ENCODE measurements around the gene TMEM132D. TPM values are rescaled to one million over a fixed set of nuclear protein-coding genes. Genes with fewer than 3 reads are reported as not detected.

The TMEM132D gene
- total RNA-seq, 4 donors from 2014 or later = 0.35 TPM; not detected in 3

DNA sequence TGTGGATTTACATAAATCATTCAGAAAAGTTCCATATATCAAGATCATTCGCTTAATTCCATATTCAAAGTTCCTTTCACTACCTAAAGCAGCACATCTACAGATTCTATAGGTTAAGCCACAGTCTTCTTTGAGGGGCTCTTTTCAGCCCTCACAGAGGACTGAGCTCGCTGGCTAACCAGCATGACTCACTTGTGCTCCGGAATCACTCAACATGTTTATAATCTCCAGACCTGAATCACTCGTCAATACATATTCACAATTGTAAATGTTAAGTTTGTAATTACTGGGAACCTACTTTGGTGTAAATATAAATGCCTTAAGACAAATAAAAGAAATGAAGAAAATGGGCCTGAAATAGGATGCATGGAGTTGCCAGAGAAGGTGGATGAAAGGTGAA lies 315.7 kb downstream of the TMEM132D start:
- no peaks in the 10 kb centered on the region for H3K36me3 ChIP-seq
- no peak overlapping the region for H3K27ac ChIP-seq
- DNase-seq = no peak
- H3K4me1 ChIP-seq = no peaks in the 10 kb centered on the region
- intact Hi-C loops (cut with DNase I; ENCODE audit: low total_unique reads) = no loop called here
- no peaks in the 10 kb centered on the region for H3K27me3 ChIP-seq
- H3K9me3 ChIP-seq = no peaks in the 10 kb centered on the region
- no peak overlapping the region for H3K4me3 ChIP-seq
- TF ChIP-seq POLR2A (IDR thresholded peaks at IDR 0.05) = no peak
- TF ChIP-seq, protein P1, sequence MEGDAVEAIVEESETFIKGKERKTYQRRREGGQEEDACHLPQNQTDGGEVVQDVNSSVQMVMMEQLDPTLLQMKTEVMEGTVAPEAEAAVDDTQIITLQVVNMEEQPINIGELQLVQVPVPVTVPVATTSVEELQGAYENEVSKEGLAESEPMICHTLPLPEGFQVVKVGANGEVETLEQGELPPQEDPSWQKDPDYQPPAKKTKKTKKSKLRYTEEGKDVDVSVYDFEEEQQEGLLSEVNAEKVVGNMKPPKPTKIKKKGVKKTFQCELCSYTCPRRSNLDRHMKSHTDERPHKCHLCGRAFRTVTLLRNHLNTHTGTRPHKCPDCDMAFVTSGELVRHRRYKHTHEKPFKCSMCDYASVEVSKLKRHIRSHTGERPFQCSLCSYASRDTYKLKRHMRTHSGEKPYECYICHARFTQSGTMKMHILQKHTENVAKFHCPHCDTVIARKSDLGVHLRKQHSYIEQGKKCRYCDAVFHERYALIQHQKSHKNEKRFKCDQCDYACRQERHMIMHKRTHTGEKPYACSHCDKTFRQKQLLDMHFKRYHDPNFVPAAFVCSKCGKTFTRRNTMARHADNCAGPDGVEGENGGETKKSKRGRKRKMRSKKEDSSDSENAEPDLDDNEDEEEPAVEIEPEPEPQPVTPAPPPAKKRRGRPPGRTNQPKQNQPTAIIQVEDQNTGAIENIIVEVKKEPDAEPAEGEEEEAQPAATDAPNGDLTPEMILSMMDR (IDR thresholded peaks at IDR 0.05) = no peak

DNA sequence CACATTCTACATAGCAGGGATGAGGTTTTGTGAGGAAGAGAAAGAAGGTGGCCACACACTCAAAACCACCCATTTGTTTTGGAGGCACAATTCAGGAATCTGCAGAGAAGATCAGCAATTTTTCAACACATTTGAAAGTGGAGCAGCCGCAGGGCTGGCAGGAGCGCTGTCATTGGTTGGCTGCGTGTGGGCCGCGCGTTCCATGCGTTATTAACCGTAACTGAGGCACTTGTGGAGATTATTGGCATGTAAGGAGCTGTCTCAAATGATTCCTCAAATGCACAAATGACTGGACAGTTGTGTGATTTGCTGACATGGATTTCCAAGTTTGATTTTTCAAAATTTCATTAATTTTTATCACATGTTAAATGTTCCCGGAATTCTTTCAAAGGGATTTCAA lies 318.5 kb downstream of the TMEM132D start:
- Histone ChIP-seq H3K9me3 (no peaks in the 10 kb centered on the region), H3K4me1 (no peaks in the 10 kb centered on the region), H3K4me3 (no peak overlapping the region), H3K36me3 (no peaks in the 10 kb centered on the region), H3K27me3 (no peaks in the 10 kb centered on the region), H3K27ac (no peak overlapping the region)
- intact Hi-C loops (cut with DNase I; ENCODE audit: low total_unique reads) = no loop called here
- no peak for DNase-seq
- TF ChIP-seq, protein P1 (IDR thresholded peaks at IDR 0.05) = no peak
- TF ChIP-seq POLR2A (IDR thresholded peaks at IDR 0.05) = no peak

DNA sequence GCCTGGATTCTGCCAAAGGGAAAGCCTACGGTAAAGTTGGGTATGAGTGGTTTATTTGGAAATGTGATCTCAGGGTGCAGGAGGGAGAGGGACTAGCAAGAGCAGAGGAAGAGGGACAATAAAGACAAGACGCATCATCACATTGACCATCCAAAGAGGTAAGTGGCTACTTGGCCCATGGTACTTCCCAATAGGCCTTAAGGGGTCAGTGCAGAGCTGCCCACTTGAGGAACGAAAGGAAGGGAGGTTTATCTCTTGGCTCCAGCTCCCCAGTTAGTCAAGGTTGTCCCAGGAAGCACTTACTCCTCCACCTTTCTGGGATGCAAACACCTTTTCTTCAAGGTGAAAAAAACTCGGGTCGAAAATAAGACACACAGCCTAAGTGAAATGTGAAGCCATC lies 323.9 kb downstream of the TMEM132D start:
- no peaks in the 10 kb centered on the region for H3K4me1 ChIP-seq
- intact Hi-C loops (cut with DNase I; ENCODE audit: low total_unique reads) = no loop called here
- no peak overlapping the region for H3K4me3 ChIP-seq
- H3K9me3 ChIP-seq = no peaks in the 10 kb centered on the region
- no peak for DNase-seq
- H3K36me3 ChIP-seq = no peaks in the 10 kb centered on the region
- no peaks in the 10 kb centered on the region for H3K27me3 ChIP-seq
- TF ChIP-seq POLR2A (IDR thresholded peaks at IDR 0.05) = no peak
- TF ChIP-seq, protein P1 (IDR thresholded peaks at IDR 0.05) = no peak
- H3K27ac ChIP-seq = no peak overlapping the region

DNA sequence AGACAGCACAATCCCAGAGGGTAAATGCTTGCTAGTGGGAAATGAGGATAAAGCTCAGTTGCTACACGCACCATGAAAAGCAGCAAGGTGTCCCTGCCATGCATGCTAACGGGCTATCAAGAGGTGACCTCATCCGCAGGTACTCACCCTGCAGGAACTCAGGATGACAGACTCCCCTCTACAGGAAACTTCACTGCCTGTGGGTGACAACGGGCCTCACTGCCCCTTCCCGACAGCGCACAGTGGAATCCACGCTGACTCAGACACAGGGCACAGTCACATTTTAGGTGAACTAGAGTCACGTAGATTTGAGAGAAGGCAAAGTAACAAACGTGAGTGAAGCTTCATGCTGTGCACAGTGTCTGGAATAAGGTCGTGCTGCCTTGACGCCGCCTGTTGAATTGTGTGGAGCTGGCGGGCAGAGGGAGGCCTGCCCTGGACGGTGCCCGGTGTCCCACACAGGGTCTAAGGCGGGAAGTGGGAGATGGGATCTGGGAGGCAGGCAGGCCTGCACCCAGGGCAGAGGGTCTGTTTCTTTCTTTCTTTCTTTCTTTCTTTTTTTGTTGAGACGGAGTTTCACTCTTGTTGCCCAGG lies 331.8 kb downstream of the TMEM132D start:
- DNase-seq = no peak
- intact Hi-C loops (cut with DNase I; ENCODE audit: low total_unique reads) = no loop called here
- no peaks in the 10 kb centered on the region for H3K36me3 ChIP-seq
- TF ChIP-seq, protein P1 (IDR thresholded peaks at IDR 0.05) = no peak
- TF ChIP-seq POLR2A (IDR thresholded peaks at IDR 0.05) = no peak
- no peaks in the 10 kb centered on the region for H3K9me3 ChIP-seq
- H3K27me3 ChIP-seq = no peaks in the 10 kb centered on the region
- no peak overlapping the region for H3K27ac ChIP-seq
- H3K4me3 ChIP-seq = no peak overlapping the region
- H3K4me1 ChIP-seq = no peaks in the 10 kb centered on the region

DNA sequence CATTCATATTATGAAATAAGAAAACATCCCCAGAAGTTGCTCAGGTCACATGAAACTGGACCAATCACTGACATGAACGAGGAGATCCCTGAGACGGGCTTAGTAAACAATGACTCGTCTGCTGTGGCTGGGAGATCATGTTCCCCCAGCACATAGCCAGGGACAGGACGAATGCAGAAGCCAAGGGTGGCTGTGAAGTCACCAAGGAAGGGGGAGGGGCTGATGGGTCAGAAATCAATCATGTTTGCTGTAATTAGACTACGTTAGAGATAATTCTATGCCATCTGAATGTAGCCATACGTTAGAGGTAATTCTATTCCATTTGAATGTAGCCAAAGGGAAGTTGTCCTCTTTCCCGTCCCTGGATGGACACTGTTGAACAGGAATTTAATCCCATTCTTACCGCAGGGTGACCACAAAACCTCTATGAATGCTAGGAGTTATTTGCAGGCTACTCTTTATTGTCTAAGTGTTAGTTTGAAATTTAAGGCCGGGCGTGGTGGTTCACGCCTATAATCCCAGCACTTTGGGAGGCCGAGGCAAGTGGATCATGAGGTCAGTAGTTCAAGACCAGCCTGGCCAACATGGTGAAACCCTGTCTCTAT lies 332.9 kb downstream of the TMEM132D start:
- Histone ChIP-seq H3K9me3 (no peaks in the 10 kb centered on the region), H3K27ac (no peak overlapping the region), H3K27me3 (no peaks in the 10 kb centered on the region), H3K4me3 (no peak overlapping the region), H3K36me3 (no peaks in the 10 kb centered on the region), H3K4me1 (no peaks in the 10 kb centered on the region)
- no peak for DNase-seq
- intact Hi-C loops (cut with DNase I; ENCODE audit: low total_unique reads) = no loop called here
- TF ChIP-seq, protein P1 (IDR thresholded peaks at IDR 0.05) = no peak
- no peak for TF ChIP-seq POLR2A (IDR thresholded peaks at IDR 0.05)
